ENCODE measurements around the gene CLSTN3. TPM values are rescaled to one million over a fixed set of nuclear protein-coding genes. Genes with fewer than 3 reads are reported as not detected.
A peak's percentile ranks its signal among the peaks of the same experiment; 100 is the strongest.
"Not testable (repeated sequence)": the region's sequence is repeated elsewhere in the genome, so short reads cannot be mapped to it uniquely, and the experiment has no call there.

CLSTN3 gene
- total RNA-seq, 1 donor from 2014 or later, result 138 TPM

DNA sequence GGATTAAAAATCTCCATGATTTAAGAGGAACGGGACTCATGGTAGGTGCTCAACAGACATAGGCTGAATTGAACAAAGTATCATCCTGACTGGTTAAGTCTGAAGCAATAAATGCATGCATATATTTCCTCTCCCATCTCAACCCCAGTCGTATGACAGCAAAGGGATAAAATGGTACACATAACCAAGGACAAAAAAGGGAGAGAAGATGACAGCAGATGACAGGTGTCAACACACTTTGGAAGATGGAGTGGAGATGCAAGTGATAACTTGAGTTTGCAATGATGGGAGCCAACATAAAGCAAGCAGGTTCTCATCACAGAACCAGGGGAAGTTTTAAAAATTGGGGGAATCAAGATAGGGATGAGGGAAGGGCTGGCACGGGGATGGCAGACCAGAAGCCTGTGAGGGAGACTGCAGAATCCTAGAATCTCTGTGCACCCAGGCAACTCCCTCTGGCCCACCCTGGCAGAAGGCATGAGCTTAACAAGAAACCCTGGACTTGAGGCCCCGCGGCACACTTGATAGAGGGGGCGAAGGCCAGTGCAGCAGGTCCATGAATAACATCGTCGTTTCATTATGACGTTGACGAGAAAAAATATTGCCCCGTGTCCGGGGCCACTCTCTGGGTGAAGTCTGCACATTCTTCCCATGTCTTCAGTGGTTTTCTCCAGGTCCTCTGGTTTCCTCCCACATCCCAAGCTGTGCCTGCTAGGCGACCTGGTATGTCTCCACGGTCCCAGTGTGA, 26.2 kb upstream of the CLSTN3 start:
- no peak for DNase-seq (ENCODE audit: extremely low read depth, low read depth, low spot score)

DNA sequence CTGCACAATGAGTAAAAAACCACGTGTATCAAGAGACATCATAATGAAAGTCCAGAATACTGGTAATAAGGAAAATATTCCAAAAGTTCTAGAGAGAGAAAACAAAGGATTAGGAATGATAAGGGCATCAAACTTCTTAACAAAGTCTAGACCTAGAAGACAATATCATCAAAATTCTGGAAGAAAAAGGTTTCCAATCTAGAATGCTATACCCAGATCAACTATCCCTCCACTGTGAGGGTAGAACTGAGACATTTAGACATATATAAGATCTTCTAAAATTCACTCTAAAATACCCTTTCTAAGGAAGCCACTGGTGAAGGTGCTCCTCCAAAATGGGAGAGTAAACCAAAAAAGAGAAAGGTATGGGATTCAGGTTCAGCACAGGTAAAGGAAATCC, 24.1 kb upstream of the CLSTN3 start:
- DNase-seq (ENCODE audit: extremely low read depth, low read depth, low spot score), result no peak

DNA sequence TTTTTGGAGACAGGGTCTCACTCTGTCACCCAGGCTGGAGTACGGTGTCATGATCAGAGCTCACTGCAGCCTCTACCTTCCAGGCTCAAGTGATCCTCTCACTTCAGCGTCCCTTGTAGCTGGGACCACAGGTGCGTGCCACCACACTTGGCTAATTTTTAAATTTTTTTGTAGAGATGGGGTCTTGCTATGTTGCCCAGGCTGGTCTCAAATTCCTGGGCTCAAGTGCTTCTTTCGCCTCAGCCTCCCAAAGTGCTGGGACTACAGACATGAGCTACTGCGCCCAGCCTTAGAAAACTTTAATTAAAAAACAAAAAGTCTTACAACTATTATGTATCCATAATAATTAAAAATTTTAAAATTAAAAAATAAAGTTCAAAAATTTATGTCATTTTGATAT, 23.0 kb upstream of the CLSTN3 start:
- not testable (repeated sequence) for DNase-seq (ENCODE audit: extremely low read depth, low read depth, low spot score)

DNA sequence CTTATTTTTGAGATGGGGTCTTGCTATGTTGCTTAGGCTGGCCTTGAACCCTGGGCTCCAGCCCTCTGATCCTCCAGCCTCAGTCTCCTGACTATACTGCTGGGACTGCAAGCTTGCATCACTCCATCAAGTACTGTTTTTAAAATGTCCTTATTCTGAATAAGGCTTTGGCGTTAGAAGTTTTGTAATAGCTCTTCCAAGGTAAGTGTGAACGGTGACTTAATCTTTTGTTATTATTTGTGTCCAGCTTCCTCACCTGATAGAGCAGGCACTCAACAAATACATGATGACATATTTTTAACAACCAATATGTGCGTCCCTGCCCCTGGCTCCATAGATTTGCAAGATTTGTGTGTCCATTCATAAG, 22.6 kb upstream of the CLSTN3 start:
- DNase-seq (ENCODE audit: extremely low read depth, low read depth, low spot score), result no peak

DNA sequence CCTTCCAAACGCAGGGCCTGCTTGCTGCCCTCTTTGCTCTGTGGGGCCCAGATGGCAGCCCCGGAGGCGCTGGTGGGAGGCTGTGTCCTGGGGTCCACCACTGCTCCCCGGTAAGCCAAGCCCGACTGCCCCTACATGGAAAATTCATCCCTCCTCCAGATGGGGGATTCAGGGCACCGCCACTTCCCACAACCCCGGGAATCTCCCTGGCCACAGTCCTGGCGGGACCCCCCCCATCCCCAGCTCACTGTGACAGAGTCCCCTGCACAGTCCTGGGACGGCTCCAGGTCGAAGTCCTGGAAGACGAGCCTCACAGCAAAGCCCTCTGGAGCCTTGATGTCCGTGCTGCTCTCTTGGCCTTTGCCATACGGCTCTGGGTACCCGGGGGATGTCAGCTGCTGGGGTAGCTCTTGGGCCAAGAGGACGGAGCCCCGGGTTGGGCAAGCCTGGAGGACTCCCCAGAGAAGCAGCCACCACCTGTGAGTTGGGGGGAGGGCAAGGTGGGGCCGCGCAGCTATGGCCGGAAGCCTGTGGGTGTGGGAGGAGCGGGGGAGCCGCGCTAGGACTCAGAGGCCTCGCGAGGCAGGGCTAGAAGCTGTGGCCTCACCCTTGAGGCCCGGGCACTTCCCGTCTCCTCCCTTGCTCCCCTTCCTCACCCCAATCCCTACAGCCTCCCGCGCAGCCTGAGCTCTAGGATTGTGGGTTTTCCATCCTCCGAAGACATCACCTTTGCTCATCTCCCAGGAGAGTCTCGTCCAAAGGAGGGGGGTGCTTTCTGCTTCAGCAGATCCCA, 22.0 kb upstream of the CLSTN3 start:
- DNase-seq (ENCODE audit: extremely low read depth, low read depth, low spot score), result no peak

DNA sequence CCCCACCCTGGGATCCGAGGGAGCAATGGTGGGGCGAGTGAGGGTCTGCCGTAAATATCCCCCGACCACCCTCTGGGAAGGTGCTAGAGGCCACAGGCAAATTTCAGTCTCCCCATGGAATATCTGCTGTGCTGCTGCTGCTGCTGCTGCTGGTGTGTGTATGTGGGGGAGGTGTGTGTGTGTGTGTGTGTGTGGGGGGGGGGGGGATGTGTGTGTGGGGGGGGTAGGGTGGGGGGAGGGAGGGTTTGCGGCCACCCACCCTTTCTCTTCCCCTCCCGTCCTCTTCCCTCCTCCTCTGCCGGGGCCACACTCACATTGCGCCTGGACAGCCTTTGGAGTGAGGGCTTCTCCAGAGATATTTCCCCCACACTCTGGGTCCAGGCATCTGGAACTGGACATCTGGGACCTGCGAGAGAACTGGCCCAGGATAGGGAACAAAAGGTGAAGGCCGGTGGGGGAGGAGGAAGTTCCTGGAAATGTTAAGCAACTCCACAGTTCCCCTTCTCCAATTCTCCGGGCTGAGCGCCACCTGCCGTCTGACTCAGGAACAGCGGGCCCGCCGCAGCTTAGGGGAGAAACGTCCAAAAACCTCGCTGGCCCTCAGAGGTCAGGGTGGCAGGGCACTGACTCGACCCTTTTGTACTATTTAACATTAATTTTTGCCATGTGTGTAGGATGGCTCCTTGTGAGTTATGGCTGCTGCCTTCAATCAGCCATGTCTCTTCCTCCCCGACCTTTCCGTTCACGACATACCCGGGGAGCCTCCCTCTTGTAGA, 21.2 kb upstream of the CLSTN3 start, which contains the start of gene C1RL:
C1RL (minus strand) TSS at position 419 of the 776 bp plus-strand sequence; CDS start at position 385, 34 bp downstream.
- DNase-seq (ENCODE audit: extremely low read depth, low read depth, low spot score), result peak; percentile 23

DNA sequence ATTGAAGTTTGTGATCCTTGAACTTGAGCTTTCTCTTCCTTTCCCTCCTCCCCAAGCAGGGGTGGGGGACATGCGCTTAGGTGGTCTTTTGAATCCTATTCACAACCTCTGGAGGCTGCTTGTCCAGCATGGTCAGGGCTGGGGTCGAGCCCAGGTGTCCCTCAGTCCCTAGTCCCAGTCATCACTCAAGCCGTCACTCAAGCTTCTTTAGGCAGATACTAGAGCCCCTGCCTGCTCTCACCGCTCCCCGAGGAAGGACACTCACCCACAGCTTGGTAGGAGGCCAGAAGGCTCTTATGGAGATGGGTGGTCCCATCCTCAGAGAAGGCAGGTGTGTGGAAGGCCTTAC, 20.6 kb upstream of the CLSTN3 start:
- DNase-seq (ENCODE audit: extremely low read depth, low read depth, low spot score), result no peak

DNA sequence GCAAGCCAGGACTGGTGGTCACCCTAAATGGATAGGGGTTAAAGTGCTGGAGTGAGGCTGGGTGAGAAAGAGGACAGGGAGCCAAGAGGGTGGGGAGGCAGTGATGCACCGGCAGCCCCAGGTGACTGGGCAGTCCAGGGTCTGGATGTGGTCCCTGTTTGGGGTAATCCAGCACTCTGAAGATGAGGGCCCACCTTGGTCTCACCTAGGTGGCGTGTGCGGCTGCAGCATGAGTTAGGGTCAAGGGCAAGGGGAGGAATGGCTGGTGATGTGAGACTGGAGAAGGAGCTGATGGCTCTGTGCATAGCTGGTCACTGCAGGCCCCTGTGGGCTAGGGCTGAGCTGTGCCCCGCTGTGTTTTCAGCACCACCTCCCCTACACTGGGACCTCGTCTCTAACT, 19.5 kb upstream of the CLSTN3 start:
- no peak for DNase-seq (ENCODE audit: extremely low read depth, low read depth, low spot score)

DNA sequence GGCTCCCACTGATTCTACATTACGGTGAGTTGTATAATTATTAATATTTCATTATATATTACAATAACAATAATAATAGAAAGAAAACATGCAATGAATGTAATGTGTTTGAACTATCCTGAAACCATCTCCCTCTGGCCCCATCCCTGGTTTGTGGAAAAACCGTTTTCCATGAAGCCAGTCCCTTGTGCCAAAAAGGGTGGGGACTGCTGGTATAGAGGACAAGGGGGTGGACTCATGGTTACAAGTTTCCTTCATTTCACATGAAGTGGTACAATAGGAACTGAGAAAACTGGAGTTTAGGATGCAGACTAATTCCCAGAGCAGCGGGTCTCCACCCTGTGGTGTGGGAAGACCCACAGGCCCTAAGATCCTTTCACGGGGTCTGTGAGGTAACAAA, 18.1 kb upstream of the CLSTN3 start:
- DNase-seq (ENCODE audit: extremely low read depth, low read depth, low spot score), result no peak

DNA sequence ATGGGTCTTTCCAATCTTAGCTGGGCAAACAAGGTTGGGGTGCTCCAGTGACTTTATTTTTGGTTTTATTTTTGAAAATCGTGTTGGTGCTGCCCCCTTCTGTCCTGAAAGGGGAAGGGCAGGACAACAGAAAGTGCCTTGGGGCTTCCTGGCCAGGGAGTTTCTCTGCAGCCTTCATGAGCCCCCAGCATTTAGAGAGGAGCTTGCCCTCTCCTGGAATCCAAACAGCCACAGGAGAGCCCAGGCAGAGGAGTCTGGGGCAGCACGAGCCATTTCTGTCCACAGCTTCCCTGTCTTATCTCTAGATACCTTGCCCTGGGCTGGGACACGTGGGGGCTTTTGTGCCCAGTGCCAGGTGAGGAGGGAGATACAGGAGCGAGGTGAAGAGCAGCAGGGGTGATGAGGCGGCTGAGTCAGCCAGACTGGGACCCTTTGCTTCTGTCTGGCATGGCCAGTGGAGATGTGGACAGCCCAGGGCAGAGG, 16.7 kb upstream of the CLSTN3 start:
- DNase-seq (ENCODE audit: extremely low read depth, low read depth, low spot score), result no peak

DNA sequence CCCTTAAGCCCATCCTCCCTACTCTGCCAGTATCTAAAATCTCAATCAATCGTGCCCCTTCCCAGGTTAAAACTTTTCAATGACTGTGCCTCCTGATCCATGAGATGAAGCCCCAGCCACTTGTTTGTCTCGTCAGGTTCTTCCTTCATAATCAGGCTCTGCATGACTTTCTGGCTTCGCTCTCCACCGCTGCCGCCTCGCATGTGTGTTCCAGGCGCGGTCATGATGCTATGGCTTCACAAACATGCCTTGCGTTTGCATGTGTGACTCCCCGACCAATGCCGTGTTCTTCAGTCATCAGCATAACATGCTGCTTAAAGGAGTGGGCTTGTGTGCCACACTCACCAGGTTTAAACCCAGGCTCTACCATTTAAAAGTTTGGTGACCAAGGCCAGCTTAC, 16.2 kb upstream of the CLSTN3 start:
- no peak for DNase-seq (ENCODE audit: extremely low read depth, low read depth, low spot score)

DNA sequence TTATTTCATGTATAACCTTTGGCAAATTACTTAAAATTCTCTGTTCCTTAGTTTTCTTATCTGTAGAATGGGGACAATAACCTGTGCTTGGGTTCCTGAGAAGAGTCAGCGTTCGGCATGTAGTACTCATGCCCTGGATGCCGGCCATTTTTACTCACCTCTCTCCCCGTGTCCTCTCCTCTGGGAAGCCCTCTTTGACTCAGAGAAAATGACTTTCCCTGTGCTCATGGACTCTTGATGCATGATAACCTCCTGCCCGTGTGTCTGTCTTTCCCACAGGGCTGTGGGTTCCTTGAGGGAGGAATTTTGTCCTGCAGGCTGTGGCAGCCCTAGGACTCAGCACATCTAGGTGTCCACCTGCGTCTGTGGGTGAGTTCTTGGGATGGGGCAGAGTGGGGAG, 15.3 kb upstream of the CLSTN3 start:
- no peak for DNase-seq (ENCODE audit: extremely low read depth, low read depth, low spot score)

DNA sequence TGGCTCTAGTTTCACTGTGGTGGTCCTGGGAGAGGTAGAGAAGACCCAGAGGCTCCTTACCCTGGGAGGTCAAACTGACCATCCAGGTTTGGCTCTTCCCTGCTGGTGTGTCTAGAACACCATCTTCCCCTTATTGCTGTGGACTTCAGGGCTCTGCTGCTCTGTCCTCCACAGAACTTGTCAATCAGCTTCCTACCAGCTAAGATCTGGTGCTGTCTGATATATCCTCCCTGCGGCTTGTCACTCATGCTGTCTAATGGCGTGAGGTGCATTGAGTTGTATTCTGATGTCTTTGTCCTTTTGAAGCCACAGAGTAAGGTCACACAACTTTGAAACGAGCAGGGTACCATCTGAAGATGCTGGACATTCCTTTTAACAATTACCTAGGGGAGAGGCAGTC, 14.0 kb upstream of the CLSTN3 start:
- DNase-seq (ENCODE audit: extremely low read depth, low read depth, low spot score), result no peak

DNA sequence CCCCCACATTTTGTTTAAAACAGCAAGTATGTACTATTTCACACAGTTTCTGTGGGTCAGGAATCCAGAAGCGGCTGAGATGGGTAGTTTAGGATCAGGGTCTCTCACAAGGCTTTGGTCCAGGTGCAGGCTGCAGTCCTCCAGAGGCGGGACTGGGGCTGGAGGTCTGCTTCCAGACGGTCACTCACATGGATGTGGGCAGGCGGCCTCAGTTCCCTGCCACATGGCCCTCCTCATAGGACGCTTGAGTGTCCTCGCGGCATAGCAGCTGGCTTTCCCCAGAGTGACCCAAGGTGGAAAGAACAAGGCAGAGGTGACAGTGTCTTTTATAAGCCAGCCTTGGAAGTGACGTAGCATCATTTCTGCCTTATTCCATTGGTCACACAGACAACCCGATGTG, 13.3 kb upstream of the CLSTN3 start:
- no peak for DNase-seq (ENCODE audit: extremely low read depth, low read depth, low spot score)

DNA sequence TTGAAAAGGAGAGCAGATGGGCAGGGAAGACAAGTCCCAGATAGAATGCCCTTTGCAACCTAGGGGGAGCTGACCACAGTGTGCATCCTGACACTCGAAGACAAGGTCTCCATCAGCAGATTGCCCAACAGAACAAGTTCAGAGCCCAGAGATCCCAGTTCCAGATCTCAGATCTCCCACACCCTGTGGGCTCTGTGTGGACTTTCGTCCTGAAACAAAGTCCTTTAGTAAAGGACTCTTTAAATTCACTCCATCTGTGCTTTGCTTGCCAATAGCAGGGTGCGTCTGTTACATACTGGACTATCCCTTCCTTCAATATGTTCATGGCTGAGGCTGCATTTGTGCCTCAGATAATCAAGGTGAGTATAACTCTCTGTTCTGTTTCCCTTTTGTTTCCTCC, 12.5 kb upstream of the CLSTN3 start:
- no peak for DNase-seq (ENCODE audit: extremely low read depth, low read depth, low spot score)

DNA sequence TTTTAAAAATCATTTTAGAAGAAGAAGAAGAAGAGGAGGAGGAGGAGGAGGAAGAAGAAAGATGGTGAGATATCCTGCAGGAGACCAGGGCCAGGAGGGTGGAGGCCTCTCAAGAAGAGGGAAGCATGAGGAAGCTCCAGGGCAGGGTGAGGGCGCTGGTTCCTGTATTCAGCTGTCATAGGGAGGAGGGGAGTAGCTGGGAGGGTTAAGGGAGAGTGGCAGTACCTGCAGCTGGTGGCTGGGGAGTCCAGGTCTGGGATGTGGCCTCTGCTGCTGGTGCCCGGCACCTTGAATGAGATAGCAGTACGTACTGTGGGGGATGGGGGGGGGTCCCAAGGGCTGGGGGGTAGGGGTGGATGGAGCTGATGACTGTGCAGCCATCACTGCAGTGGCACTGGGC, 11.3 kb upstream of the CLSTN3 start:
- DNase-seq (ENCODE audit: extremely low read depth, low read depth, low spot score), result no peak

DNA sequence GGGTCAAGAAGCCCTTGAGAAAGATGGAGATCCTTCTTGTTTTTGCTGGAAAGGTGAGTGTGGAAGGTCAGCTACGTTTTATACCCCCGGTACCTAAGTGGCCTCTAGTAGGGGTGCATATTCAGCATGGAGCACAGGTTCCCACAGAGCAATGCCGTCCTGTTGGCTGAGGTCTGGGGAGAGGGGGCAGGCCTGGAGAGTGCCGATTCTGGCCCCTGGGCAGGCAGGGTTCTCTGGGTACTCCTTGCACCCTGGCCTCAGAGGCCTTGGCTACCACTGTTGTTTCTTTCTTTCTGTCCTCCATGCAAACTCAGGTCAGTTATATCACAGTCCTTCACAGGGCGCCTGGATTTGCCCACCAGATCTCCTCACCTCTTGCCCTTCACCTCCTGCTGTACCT, 10.0 kb upstream of the CLSTN3 start:
- DNase-seq (ENCODE audit: extremely low read depth, low read depth, low spot score), result no peak

DNA sequence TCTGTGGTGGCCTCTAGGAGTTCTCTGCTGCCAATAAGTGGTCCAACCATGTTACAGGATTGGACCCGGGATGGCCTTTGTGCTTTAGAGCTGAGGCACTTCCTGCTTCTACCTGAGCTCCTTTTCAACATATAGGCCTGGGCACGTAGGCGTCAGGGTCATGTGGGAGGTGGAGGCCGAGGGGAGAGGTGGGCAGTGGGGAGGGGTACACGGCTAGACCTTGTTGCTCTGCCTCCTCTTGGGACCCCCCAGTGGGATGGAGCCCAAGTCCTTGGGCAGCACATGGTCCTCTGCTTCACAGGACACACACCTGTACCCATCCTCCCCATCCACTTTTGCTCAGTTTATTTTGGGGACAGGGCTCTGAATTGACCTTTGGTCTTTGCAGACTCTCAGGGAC, 8.8 kb upstream of the CLSTN3 start:
- no peak for DNase-seq (ENCODE audit: extremely low read depth, low read depth, low spot score)

DNA sequence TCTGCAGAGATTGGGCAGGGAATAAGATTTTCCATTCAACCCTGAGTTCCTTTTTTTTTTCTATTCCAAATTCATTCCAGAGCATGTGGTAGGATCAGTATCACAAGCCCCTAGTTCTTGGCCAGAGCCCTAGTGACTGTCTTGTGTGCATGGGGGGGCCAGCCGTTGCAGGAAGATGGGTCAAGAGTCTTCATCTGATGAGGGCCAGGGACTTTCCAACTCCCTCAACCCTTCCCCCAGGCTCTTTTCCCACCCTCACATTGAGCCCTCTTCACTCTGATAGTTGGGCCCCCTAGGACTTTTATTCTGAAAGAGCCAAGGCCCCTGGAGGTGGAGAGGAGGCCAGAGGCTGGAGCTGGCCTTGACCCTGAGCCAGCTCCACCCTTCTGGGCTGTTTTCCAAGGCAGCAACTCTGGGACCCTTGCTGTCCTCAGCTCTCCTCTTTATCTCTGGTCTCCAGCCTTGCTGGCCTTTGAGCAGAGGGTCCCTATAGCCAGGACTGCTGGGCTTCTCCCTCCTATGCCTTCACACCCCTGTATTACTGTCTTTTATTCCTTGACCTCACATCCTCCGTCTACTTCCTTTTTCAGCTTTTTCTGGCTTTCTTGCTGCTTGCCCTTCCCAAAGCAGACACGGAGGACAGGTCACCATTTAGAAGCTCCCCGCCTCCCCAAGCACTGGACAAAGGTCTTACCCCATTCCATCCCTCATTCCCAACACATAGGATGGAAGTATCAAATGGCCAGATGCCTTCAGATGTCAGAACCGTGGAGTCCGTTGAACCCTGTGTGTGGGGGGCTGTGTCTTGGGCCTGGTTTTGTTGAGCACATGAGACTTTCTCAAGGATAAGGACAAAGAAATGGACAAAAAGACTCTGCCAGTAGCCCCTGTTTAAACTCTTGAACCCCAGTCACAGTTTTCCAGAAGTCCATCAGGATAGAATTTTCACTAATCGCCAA, 7.1 kb upstream of the CLSTN3 start:
- no peak for DNase-seq (ENCODE audit: extremely low read depth, low read depth, low spot score)

DNA sequence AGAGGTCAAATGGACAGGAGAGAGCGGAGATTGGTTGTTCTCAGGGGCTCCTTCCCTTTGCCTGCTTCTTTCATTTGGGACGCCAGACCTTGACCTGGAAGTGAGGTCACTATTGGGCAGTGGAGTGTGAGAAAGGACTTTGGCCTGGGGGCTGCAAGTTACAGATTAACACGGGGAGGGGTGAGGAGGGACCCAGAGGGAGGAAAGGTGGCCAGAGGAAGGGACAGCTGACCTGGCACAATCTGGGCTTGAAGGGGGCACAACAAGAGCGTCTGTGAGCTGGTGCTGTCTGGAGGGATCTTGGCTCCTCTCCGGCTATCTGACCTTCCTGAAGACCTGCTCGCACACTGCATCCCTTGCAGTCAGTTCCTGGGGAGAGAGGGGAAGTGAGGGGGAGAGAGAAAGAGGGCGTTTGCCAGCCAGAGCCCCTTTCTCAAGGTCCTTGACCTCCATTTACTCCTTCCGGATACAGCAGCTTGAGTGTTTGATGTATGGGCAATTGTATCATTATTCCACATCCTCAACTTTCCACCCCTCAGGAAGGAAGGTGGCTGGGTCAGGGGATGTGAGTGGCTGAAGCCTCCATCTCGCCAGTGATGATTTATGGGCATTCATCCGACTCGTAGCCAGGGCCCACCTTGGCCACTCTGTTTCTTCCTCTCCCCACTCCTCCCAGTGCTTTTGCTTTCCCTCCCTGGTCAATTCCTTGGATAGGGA, 6.2 kb upstream of the CLSTN3 start:
- DNase-seq (ENCODE audit: extremely low read depth, low read depth, low spot score), result peak; percentile 23
